ENCODE results near the gene CRYGC. TPM values are rescaled to one million over a fixed set of nuclear protein-coding genes. Genes with fewer than 3 reads are reported as not detected.
"Not testable (repeated sequence)": the region's sequence is repeated elsewhere in the genome, so short reads cannot be mapped to it uniquely, and the experiment has no call there.

Gene CRYGC
- total RNA-seq, 1 donor from 2014 or later = not detected

GRCh38 chr2:208099682-208100470 lies 29.8 kb downstream of the CRYGC start:
- intact Hi-C loops (cut with DNase I) = no loop called here
- DNase-seq (ENCODE audit: low spot score) (no peak), ATAC-seq (no peak)

GRCh38 chr2:208098701-208099100 lies 30.9 kb downstream of the CRYGC start:
- DNase-seq (ENCODE audit: low spot score); intact Hi-C loops (cut with DNase I); ATAC-seq: not testable (repeated sequence)

- DNase-seq (ENCODE audit: low spot score) = no peak
- intact Hi-C loops (cut with DNase I) = no loop called here
- ATAC-seq = no peak
These were observed 31.4 kb downstream of the CRYGC start for GRCh38 chr2:208098267-208098666.

- no peak for DNase-seq (ENCODE audit: low spot score)
- intact Hi-C loops (cut with DNase I) = no loop called here
- ATAC-seq = no peak
These were observed 31.8 kb downstream of the CRYGC start for GRCh38 chr2:208097801-208098200.

- DNase-seq (ENCODE audit: low spot score) = no peak
- ATAC-seq = no peak
- intact Hi-C loops (cut with DNase I) = no loop called here
These were observed 32.3 kb downstream of the CRYGC start for GRCh38 chr2:208097313-208097712.

- ATAC-seq (no peak), DNase-seq (ENCODE audit: low spot score) (no peak)
- intact Hi-C loops (cut with DNase I) = no loop called here
These were observed 33.5 kb downstream of the CRYGC start for GRCh38 chr2:208096080-208096479.

GRCh38 chr2:208093128-208093527 lies 36.5 kb downstream of the CRYGC start:
- DNase-seq (ENCODE audit: low spot score) (no peak), ATAC-seq (no peak)
- intact Hi-C loops (cut with DNase I) = no loop called here

- ATAC-seq (no peak), DNase-seq (ENCODE audit: low spot score) (no peak)
- intact Hi-C loops (cut with DNase I) = no loop called here
These were observed 37.4 kb downstream of the CRYGC start for GRCh38 chr2:208092093-208092832.

- ATAC-seq (no peak), DNase-seq (ENCODE audit: low spot score) (no peak)
- intact Hi-C loops (cut with DNase I) = no loop called here
These were observed 39.2 kb downstream of the CRYGC start for GRCh38 chr2:208090420-208090819.

- ATAC-seq (no peak), DNase-seq (ENCODE audit: low spot score) (no peak)
- intact Hi-C loops (cut with DNase I) = no loop called here
These were observed 43.6 kb downstream of the CRYGC start for GRCh38 chr2:208086029-208086428.

- no peak for ATAC-seq
- DNase-seq (ENCODE audit: low spot score) = no peak
- intact Hi-C loops (cut with DNase I) = no loop called here
These were observed 45.8 kb downstream of the CRYGC start for GRCh38 chr2:208083807-208084206.

Other genes with a start within 250 kb of the CRYGC start
- 23.8 TPM for gene PLEKHM3, start 104.3 kb downstream of the CRYGC start, total RNA-seq
- not detected for gene CRYGD, start 5.3 kb downstream of the CRYGC start, total RNA-seq
- gene CRYGB, start 16.3 kb upstream of the CRYGC start, total RNA-seq = not detected
- not detected for gene CRYGA, start 33.8 kb upstream of the CRYGC start, total RNA-seq
- gene C2orf80, start 60.2 kb upstream of the CRYGC start, total RNA-seq = not detected
- 78.4 TPM for gene IDH1, start 125.2 kb upstream of the CRYGC start, total RNA-seq
- 59.0 TPM for gene PIKFYVE, start 136.4 kb upstream of the CRYGC start, total RNA-seq

Measured in sciatic nerve (tissue), 2 donors.